H1 (cell line): ENCODE data around the gene SLC25A40. TPM values are rescaled to one million over a fixed set of nuclear protein-coding genes. Genes with fewer than 3 reads are reported as not detected.

Source experiments
- CBX8 ChIP-seq: fragments of 300-800, 300-1000 bp; sonication (generic); IDR thresholded peaks from 2 replicates; pipeline ENCODE4 v1.7.1; 2016; ENCODE audit warnings: low read depth, low read length, borderline replicate concordance
- TAF7 ChIP-seq: optimal IDR thresholded peaks from 2 replicates; pipeline ENCODE3; 2011; ENCODE audit warnings: low read depth, mild to moderate bottlenecking, inconsistent platforms, low read length, moderate library complexity, borderline replicate concordance
- TCF12 ChIP-seq: IDR thresholded peaks from 2 replicates; pipeline ENCODE4 v1.6.1; 2011; ENCODE audit warnings: low read depth, mild to moderate bottlenecking, low read length
- ZNF274 ChIP-seq: IDR thresholded peaks from 2 replicates; pipeline ENCODE4 v1.7.0; 2012; ENCODE audit warnings: low read length, borderline replicate concordance; ENCODE audit errors: extremely low read depth
- polyA plus RNA-seq, 7 experiments: library from polyadenylated mRNA; depleted of rRNA in 3 of 7; stranded (reverse) in 5 of 7; unstranded in 2 of 7; fragments of >200 nt in 5 of 7; fragments of 200-250 nt in 2 of 7; gene quantifications; 1 replicate in 5 of 7; 2 replicates in 1 of 7; 4 replicates in 1 of 7; pipeline versions ENCODE4 v1.2.1 to v1.2.3, GENCODE V29; 2011 to 2013; ENCODE audit warnings: missing spikeins in 2 of 7, mixed read lengths in 2 of 7
- total RNA-seq: library from RNA; stranded (reverse); fragmentation: NEBNext Ultra II Directional; extraction: Animal tissue kit (Norgen Biotek cat#: 25700); gene quantifications from 2 replicates; pipeline ENCODE4 v1.2.1, GENCODE V29; 2021

SLC25A40 gene
- total and polyA plus RNA-seq, 2 of the 8 experiments (the other 6 are each of a cell fraction or from before 2014, with no cell fraction given) = 6.5 to 17.3 TPM

DNA sequence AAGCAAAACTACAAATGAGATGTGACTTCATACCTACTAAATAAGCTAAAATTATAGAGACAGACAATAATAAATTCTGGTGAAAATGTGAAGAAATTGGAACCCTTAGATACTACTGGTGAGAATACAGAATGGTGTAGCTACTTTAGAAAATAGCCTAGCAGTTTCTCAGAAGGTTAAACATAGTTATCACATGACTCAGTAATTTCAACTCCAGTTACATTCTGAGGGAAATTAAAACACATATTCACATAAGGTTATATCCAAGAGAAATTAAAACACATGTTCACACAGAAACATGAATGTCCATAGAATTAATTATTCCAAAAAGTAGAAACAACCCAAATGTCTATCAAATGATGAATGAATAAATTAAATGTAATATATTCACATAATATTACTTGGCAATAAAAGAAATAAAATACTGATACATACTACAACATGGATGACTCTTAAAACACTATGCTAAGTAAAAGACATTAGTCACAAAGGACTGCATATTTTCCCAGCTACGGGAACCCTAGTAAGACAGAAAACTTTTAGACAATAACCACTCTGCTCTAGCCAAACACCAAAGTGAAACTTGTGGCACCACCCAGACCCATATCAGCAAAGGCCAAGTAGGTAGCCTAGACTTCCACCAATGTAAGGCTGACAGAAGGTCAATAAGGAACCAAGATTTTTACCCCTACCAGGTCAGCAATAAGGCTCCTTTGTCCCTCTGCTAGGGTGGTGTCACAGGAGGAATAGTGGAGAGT lies 25.1 kb downstream of the SLC25A40 start (continued):
- TF ChIP-seq TAF7 = no peak
- TF ChIP-seq ZNF274 = no peak
- TF ChIP-seq TCF12 = no peak
- no peak for TF ChIP-seq CBX8
